WTC11 (cell line): ENCODE results near the gene RAB33A. TPM values are rescaled to one million over a fixed set of nuclear protein-coding genes. Genes with fewer than 3 reads are reported as not detected.
A peak's percentile ranks its signal among the peaks of the same experiment; 100 is the strongest.

Experiments used
- ATAC-seq: fragments of 200-7000 bp; cut with Tn5 transposase; 2 replicates; pipeline ENCODE4 v1.10.0; 2021; ENCODE audit warnings: mild to moderate bottlenecking, moderate library complexity
- Bru-seq: library from RNA; stranded (reverse); fragments of 400-500 nt; gene quantifications from one replicate; lab custom pipeline; 2021; lab: Mats Ljungman, UMichigan
- CTCF ChIA-PET: fragments of 300-600 bp; sonication (Branson Sonifier 250); formaldehyde crosslinking; loops from one replicate; lab custom pipeline; 2021; ENCODE audit warnings: antibody characterized with exemption; lab: Charles Lee
- POLR2A ChIA-PET: fragments of 350-600 bp; sonication (Branson Sonifier 250); formaldehyde crosslinking; loops from one replicate; lab custom pipeline; 2021; ENCODE audit warnings: antibody characterized with exemption; lab: Charles Lee
- DNase-seq: peaks from one replicate; pipeline ENCODE4 v3.0.0; 2021; ENCODE audit warnings: low spot score
- H3K27ac Mint-ChIP-seq: 2 replicates; pipeline ENCODE4 v1.8.0; 2021; ENCODE audit warnings: mixed read lengths
- H3K27me3 Mint-ChIP-seq: 2 replicates; pipeline ENCODE4 v1.8.0; 2021; ENCODE audit warnings: low read depth, mild to moderate bottlenecking, moderate library complexity, mixed read lengths
- H3K36me3 Mint-ChIP-seq: 2 replicates; pipeline ENCODE4 v1.8.0; 2021; ENCODE audit warnings: mixed read lengths
- H3K4me1 Mint-ChIP-seq: 2 replicates; pipeline ENCODE4 v1.8.0; 2022; ENCODE audit warnings: mixed read lengths
- H3K4me3 Mint-ChIP-seq: 2 replicates; pipeline ENCODE4 v1.8.0; 2021; ENCODE audit warnings: mild to moderate bottlenecking, moderate library complexity, mixed read lengths
- H3K9me3 Mint-ChIP-seq: 2 replicates; pipeline ENCODE4 v1.8.0; 2021; ENCODE audit warnings: mixed read lengths
- CREM ChIP-seq: sonication (generic); formaldehyde crosslinking; IDR thresholded peaks from 2 replicates; pipeline ENCODE4 v1.8.1; 2022; ENCODE audit warnings: mild to moderate bottlenecking, missing genetic modification reagents, moderate library complexity
- FOXP1 ChIP-seq: sonication (generic); formaldehyde crosslinking; IDR thresholded peaks from 2 replicates; pipeline ENCODE4 v1.8.0; 2022; ENCODE audit warnings: missing genetic modification reagents, mild to moderate bottlenecking, moderate library complexity, borderline replicate concordance
- GTF2I ChIP-seq: fragments of 250-450 bp; sonication (Bioruptor Pico); conservative IDR thresholded peaks from 2 replicates; pipeline ENCODE4 v1.4.0; 2021; ENCODE audit warnings: mild to moderate bottlenecking
- KAT7 ChIP-seq: sonication (generic); formaldehyde crosslinking; IDR thresholded peaks from 2 replicates; pipeline ENCODE4 v1.8.1; 2023; ENCODE audit warnings: missing genetic modification reagents, mild to moderate bottlenecking, borderline replicate concordance
- SMAD4 ChIP-seq: sonication (generic); formaldehyde crosslinking; IDR thresholded peaks from 2 replicates; pipeline ENCODE4 v1.8.0; 2022; ENCODE audit warnings: mild to moderate bottlenecking, missing genetic modification reagents
- TEAD4 ChIP-seq: sonication (generic); formaldehyde crosslinking; IDR thresholded peaks from 2 replicates; pipeline ENCODE4 v1.8.0; 2022; ENCODE audit warnings: mild to moderate bottlenecking, missing genetic modification reagents
- ZBTB21 ChIP-seq: sonication (generic); formaldehyde crosslinking; IDR thresholded peaks from 2 replicates; pipeline ENCODE4 v1.8.1; 2023; ENCODE audit warnings: mild to moderate bottlenecking, missing genetic modification reagents, borderline replicate concordance
- ZNF263 ChIP-seq: sonication (generic); formaldehyde crosslinking; IDR thresholded peaks from 2 replicates; pipeline ENCODE4 v1.8.1; 2022; ENCODE audit warnings: low read depth, mild to moderate bottlenecking, moderate library complexity, missing genetic modification reagents
- ZNF416 ChIP-seq: fragments of 250-450 bp; sonication (Bioruptor Pico); IDR thresholded peaks from 2 replicates; pipeline ENCODE4 v1.9.0; 2021; ENCODE audit warnings: mild to moderate bottlenecking, inconsistent platforms
- long read RNA-seq, 3 experiments: library from RNA in 1 of 3; library from capped mRNA in 1 of 3; library from polyadenylated mRNA in 1 of 3; unstranded in 2 of 3; stranded (forward) in 1 of 3; transcript quantifications; one replicate each; pipeline ENCODE4 v2.0.0, GENCODE V29; 2021
- total RNA-seq: library from RNA; stranded (reverse); gene quantifications from 3 replicates; pipeline ENCODE4 v1.2.3, GENCODE V29; 2021
- TF ChIP-seq, protein P1 (sequence below): fragments of 250-450 bp; sonication (Bioruptor Pico); IDR thresholded peaks from 2 replicates; pipeline ENCODE4 v1.8.0; 2021; ENCODE audit warnings: mild to moderate bottlenecking
- TF ChIP-seq, protein P2 (sequence below): sonication (generic); formaldehyde crosslinking; IDR thresholded peaks from 2 replicates; pipeline ENCODE4 v1.8.1; 2022; ENCODE audit warnings: mild to moderate bottlenecking, missing genetic modification reagents, moderate library complexity, borderline replicate concordance
- TF ChIP-seq, protein P3 (sequence below): sonication (generic); formaldehyde crosslinking; IDR thresholded peaks from 2 replicates; pipeline ENCODE4 v1.8.0; 2023; ENCODE audit warnings: missing genetic modification reagents
- TF ChIP-seq, protein P4 (sequence below): sonication (generic); formaldehyde crosslinking; IDR thresholded peaks from 2 replicates; pipeline ENCODE4 v1.8.0; 2022; ENCODE audit warnings: mild to moderate bottlenecking, missing genetic modification reagents
- TF ChIP-seq, protein P5 (sequence below): fragments of 250-450 bp; sonication (Bioruptor Pico); conservative IDR thresholded peaks from 2 replicates; pipeline ENCODE4 v1.9.0; 2021; ENCODE audit warnings: mild to moderate bottlenecking
- TF ChIP-seq, protein P6 (sequence below): sonication (generic); formaldehyde crosslinking; IDR thresholded peaks from 2 replicates; pipeline ENCODE4 v1.8.1; 2023; ENCODE audit warnings: mild to moderate bottlenecking, moderate library complexity, missing genetic modification reagents
- TF ChIP-seq, protein P7 (sequence below): sonication (generic); formaldehyde crosslinking; IDR thresholded peaks from 2 replicates; pipeline ENCODE4 v1.8.0; 2022; ENCODE audit warnings: missing genetic modification reagents

RAB33A gene
- total RNA-seq, result 2.1 to 3.1 TPM (median 3.0 TPM) in 3 replicates
- percentile 35 among the genes with signal in this experiment for Bru-seq, nascent RNA
- long read RNA-seq, experiment 1, transcript RAB33A-201 (2 exons, 1,258 nt), result major isoform, 5 of 6 reads
- long read RNA-seq, experiment 1, partial matches to known transcripts, result 0 of 6 reads
- long read RNA-seq, experiment 1, other reads (novel, unspliced or antisense), result 1 of 6 reads
- long read RNA-seq, experiment 2, transcript RAB33A-201 (2 exons, 1,258 nt), result major isoform, 6 of 6 reads
- long read RNA-seq, experiment 2, partial matches to known transcripts, result 0 of 6 reads
- long read RNA-seq, experiment 2, other reads (novel, unspliced or antisense), result 0 of 6 reads
- long read RNA-seq, experiment 3, transcript RAB33A-201 (2 exons, 1,258 nt), result major isoform, 9 of 9 reads
- long read RNA-seq, experiment 3, partial matches to known transcripts, result 0 of 9 reads
- long read RNA-seq, experiment 3, other reads (novel, unspliced or antisense), result 0 of 9 reads

DNA sequence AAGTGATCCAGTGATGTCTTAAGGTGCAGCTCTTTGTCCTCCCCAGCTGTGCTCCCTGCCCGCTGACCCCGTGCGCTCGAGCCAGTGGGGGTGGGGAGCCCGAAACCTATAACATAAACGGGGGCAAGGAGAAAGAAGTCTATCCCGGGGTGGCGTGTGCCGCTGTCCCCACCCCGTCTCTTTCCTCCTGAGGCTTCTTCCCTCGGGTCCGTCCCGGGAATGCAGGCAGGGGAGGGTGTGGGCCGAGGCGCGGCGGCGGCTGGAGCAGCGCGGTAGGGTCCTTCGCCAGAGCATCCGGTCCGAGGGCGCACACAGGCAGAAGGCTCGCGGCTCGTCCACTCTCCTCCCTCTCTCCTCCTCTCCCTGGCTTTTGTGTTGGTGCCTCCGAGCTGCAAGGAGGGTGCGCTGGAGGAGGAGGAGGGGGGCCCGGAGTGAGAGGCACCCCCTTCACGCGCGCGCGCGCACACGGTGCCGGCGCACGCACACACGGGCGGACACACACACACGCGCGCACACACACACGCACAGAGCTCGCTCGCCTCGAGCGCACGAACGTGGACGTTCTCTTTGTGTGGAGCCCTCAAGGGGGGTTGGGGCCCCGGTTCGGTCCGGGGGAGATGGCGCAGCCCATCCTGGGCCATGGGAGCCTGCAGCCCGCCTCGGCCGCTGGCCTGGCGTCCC is at the start of gene RAB33A:
RAB33A (plus strand) TSS at position 517 of the 681 bp plus-strand sequence; CDS start at position 618, 101 bp downstream.
- H3K27me3 Mint-ChIP-seq, result peaks cover 14% of the 10 kb centered on the region
- ChIA-PET CTCF (interaction anchor here (1.2 kb wide), 2 partner anchors 92 to 111 kb away, joined by 3 to 4 read pairs; no protein-coding TSS in a partner anchor), POLR2A (no interaction called here)
- peaks cover 18% of the 10 kb centered on the region for H3K4me1 Mint-ChIP-seq
- peak; percentile 29; the same call in 1 of the 2 replicates for TF ChIP-seq FOXP1 (CRISPR knock-in tag)
- TF ChIP-seq, protein P1, sequence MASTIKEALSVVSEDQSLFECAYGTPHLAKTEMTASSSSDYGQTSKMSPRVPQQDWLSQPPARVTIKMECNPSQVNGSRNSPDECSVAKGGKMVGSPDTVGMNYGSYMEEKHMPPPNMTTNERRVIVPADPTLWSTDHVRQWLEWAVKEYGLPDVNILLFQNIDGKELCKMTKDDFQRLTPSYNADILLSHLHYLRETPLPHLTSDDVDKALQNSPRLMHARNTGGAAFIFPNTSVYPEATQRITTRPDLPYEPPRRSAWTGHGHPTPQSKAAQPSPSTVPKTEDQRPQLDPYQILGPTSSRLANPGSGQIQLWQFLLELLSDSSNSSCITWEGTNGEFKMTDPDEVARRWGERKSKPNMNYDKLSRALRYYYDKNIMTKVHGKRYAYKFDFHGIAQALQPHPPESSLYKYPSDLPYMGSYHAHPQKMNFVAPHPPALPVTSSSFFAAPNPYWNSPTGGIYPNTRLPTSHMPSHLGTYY (CRISPR knock-in tag), result no peak
- no peak for TF ChIP-seq TEAD4 (CRISPR knock-in tag)
- TF ChIP-seq, protein P2, sequence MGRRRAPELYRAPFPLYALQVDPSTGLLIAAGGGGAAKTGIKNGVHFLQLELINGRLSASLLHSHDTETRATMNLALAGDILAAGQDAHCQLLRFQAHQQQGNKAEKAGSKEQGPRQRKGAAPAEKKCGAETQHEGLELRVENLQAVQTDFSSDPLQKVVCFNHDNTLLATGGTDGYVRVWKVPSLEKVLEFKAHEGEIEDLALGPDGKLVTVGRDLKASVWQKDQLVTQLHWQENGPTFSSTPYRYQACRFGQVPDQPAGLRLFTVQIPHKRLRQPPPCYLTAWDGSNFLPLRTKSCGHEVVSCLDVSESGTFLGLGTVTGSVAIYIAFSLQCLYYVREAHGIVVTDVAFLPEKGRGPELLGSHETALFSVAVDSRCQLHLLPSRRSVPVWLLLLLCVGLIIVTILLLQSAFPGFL (CRISPR knock-in tag), result no peak
- TF ChIP-seq, protein P3, sequence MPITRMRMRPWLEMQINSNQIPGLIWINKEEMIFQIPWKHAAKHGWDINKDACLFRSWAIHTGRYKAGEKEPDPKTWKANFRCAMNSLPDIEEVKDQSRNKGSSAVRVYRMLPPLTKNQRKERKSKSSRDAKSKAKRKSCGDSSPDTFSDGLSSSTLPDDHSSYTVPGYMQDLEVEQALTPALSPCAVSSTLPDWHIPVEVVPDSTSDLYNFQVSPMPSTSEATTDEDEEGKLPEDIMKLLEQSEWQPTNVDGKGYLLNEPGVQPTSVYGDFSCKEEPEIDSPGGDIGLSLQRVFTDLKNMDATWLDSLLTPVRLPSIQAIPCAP, result no peak
- TF ChIP-seq, protein P4, sequence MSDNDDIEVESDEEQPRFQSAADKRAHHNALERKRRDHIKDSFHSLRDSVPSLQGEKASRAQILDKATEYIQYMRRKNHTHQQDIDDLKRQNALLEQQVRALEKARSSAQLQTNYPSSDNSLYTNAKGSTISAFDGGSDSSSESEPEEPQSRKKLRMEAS (CRISPR knock-in tag), result peak; percentile 20; the same call in 1 of the 2 replicates
- TF ChIP-seq ZNF416 (CRISPR knock-in tag), result no peak
- TF ChIP-seq ZNF263, result peak; percentile 74
- no peak for TF ChIP-seq SMAD4 (CRISPR knock-in tag)
- DNase-seq (peak; percentile 33), ATAC-seq (peak; percentile 63)
- H3K36me3 Mint-ChIP-seq, result no peaks in the 10 kb centered on the region
- H3K27ac Mint-ChIP-seq, result no peak within 1 kb of the TSS
- peak within 1 kb of the TSS; percentile 80 for H3K4me3 Mint-ChIP-seq
- H3K9me3 Mint-ChIP-seq, result no peaks in the 10 kb centered on the region

DNA sequence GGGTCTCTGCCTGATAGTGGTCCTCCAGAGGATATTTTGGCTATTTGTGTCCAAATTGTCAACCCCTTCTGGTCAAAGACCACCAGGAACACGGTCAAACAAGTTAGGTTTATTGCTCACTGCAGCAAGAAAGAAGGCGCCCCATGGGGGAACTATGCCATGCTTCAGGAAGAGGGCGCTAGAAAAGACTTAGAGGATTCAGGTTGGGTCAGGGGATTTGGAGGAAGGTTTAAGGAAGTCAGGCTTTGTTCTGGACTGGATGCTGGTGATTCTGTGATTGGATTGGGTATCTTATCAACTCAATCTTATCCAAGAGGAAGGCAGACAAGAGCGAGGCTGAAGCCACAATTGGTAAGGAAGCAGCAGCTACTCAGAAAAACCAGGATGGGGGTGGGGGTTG is 47.2 kb upstream of the RAB33A start:
- POLR2A ChIA-PET, result no interaction called here
- Mint-ChIP-seq H3K4me1 (peaks cover 5% of the 10 kb centered on the region), H3K27me3 (peaks cover 10% of the 10 kb centered on the region), H3K36me3 (peaks cover 15% of the 10 kb centered on the region), H3K27ac (no peak overlapping the region), H3K4me3 (no peak overlapping the region), H3K9me3 (no peaks in the 10 kb centered on the region)
- TF ChIP-seq, protein P5, sequence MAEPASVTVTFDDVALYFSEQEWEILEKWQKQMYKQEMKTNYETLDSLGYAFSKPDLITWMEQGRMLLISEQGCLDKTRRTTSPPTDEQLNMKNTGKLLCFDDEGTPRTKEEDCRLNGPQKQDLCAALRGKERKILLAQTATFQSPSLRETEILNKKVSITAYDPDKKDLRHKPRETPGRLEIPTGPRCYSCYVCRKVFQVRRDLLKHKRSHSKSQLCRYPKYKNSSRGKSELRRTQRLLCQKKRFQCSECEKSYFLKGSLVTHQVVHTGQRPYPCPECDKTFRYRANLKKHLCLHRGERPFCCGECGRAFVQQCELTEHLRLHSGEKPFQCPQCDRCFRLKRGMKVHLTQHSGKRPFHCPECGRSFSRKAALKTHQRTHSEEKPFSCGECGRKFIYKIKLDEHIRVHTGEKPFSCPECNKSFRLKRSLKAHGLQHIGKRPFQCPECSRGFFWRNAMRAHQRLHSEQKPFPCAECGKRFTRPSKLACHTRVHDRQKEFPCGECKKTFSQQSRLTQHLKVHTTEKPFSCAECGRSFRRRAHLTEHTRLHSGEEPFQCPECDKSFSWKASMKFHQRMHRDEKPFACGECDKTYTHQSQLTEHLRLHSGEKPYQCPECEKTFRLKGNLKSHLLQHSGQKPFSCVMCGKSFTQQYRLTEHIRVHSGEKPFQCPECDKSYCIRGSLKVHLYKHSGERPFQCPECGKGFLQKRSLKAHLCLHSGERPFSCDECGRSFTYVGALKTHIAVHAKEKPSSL, result no peak
- TF ChIP-seq TEAD4 (CRISPR knock-in tag) (no peak), KAT7 (no peak), ZBTB21 (CRISPR knock-in tag) (no peak), GTF2I (CRISPR knock-in tag) (no peak), CREM (CRISPR knock-in tag) (no peak), SMAD4 (CRISPR knock-in tag) (no peak)
- TF ChIP-seq, protein P6, sequence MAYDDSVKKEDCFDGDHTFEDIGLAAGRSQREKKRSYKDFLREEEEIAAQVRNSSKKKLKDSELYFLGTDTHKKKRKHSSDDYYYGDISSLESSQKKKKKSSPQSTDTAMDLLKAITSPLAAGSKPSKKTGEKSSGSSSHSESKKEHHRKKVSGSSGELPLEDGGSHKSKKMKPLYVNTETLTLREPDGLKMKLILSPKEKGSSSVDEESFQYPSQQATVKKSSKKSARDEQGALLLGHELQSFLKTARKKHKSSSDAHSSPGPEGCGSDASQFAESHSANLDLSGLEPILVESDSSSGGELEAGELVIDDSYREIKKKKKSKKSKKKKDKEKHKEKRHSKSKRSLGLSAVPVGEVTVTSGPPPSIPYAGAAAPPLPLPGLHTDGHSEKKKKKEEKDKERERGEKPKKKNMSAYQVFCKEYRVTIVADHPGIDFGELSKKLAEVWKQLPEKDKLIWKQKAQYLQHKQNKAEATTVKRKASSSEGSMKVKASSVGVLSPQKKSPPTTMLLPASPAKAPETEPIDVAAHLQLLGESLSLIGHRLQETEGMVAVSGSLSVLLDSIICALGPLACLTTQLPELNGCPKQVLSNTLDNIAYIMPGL (CRISPR knock-in tag), result no peak
- TF ChIP-seq, protein P7, sequence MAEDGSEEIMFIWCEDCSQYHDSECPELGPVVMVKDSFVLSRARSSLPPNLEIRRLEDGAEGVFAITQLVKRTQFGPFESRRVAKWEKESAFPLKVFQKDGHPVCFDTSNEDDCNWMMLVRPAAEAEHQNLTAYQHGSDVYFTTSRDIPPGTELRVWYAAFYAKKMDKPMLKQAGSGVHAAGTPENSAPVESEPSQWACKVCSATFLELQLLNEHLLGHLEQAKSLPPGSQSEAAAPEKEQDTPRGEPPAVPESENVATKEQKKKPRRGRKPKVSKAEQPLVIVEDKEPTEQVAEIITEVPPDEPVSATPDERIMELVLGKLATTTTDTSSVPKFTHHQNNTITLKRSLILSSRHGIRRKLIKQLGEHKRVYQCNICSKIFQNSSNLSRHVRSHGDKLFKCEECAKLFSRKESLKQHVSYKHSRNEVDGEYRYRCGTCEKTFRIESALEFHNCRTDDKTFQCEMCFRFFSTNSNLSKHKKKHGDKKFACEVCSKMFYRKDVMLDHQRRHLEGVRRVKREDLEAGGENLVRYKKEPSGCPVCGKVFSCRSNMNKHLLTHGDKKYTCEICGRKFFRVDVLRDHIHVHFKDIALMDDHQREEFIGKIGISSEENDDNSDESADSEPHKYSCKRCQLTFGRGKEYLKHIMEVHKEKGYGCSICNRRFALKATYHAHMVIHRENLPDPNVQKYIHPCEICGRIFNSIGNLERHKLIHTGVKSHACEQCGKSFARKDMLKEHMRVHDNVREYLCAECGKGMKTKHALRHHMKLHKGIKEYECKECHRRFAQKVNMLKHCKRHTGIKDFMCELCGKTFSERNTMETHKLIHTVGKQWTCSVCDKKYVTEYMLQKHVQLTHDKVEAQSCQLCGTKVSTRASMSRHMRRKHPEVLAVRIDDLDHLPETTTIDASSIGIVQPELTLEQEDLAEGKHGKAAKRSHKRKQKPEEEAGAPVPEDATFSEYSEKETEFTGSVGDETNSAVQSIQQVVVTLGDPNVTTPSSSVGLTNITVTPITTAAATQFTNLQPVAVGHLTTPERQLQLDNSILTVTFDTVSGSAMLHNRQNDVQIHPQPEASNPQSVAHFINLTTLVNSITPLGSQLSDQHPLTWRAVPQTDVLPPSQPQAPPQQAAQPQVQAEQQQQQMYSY, result no peak
- peak; percentile 15 for DNase-seq
- ATAC-seq, result no peak
- CTCF ChIA-PET, result interaction anchor here (1.6 kb wide), 1 partner anchor 64 kb away, joined by 5 read pairs; no protein-coding TSS in a partner anchor
